Measurements from ENCODE around the gene ENTHD1.
"Not testable (repeated sequence)": the region's sequence is repeated elsewhere in the genome, so short reads cannot be mapped to it uniquely, and the experiment has no call there.

ENTHD1 gene

GRCh38 chr22:39851606-39852315 is 41.8 kb downstream of the ENTHD1 start:
- DNase-seq, result no peak

DNA sequence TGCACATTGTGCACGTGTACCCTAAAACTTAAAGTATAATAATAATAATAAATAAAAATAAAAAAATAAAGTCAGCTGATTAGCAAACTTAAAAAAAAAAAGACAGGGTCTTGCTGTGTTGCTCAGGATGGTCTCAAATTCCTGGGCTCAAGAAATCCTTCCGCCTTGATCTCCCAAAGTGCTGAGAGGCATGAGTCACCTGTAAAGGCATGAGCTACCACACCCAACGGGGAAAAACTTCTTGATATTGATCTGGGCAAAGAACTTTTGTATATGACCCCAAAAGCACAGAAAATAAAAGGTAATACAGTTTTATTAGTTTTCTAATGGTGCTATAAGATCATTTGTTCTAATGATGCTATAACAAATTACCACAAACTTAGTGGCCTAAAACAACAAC is 46.1 kb downstream of the ENTHD1 start:
- no peak for DNase-seq

DNA sequence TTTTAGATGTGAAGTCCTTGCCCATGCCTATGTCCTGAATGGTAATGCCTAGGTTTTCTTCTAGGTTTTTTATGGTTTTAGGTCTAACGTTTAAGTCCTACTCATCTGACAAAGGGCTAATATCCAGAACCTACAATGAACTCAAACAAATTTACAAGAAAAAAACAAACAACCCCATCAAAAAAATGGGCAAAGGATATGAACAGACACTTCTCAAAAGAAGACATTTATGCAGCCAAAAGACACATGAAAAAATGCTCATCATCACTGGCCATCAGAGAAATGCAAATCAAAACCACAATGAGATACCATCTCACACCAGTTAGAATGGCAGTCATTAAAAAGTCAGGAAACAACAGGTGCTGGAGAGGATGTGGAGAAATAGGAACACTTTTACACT is 47.0 kb downstream of the ENTHD1 start:
- DNase-seq, result not testable (repeated sequence)

DNA sequence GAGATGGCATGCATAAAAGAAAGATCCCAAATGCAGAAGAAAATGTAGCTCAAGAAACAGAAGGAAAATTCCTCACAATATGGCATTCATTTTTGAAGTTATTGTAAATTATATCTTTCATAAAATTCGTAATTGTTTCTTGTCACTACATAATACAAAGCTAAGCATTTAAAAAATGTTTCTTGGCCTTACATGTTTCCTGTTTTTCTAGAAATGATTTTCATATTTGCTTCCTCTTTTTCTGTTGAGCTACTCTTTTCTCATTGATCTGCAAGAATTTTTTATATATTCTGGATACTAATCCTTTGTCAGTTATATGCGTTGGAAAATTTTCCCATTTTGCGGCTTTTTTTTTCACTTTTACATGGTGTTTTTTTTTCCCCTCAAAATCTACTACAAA is 48.0 kb downstream of the ENTHD1 start:
- DNase-seq, result no peak

DNA sequence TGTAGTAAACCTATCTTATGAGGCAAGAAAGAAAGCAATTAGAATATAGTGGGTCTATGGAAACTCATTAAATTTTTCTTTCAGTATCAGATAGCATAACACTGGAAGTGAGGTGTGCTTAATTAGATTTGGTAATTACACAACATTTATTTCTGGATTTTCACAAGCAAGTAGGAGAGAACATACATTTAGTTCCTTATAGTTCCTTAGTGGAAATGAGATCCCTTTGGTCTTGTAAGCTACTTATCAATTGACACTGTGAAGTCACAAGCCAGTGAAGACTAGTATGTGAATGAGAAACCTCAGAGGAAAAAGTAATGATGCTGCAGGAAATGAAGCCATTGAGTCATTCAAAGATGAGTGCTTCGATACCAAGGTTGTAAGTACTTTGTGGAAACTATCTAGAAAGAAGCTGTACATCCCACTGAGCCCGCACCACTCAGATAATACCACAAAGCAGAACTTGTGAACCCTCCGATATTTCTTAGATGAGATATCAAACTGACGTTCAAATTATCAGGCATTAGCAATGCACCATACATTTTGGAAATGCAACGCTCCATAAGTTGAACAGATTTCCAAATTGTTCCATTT is 53.5 kb downstream of the ENTHD1 start:
- no peak for DNase-seq

DNA sequence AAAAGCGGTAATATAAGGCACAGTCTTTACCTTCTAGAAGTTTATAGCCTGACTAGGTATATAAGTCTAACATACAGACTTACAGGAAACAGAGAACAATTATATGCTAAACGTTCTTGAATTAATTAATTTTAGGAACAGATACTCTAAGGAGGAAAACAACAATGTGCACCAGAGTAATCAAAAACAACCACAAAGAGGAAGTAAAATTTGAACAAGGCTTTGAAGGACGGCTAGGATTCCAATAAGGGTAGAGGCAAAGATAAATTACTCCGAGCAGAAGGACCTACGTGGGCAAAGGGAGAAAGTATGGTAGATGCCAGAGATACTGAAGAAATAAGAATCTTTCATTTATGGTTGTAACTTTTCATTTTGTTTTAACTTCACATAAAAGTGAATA is 54.4 kb downstream of the ENTHD1 start:
- no peak for DNase-seq

- DNase-seq, result no peak
These were observed 60.0 kb downstream of the ENTHD1 start for GRCh38 chr22:39833610-39834009.

DNA sequence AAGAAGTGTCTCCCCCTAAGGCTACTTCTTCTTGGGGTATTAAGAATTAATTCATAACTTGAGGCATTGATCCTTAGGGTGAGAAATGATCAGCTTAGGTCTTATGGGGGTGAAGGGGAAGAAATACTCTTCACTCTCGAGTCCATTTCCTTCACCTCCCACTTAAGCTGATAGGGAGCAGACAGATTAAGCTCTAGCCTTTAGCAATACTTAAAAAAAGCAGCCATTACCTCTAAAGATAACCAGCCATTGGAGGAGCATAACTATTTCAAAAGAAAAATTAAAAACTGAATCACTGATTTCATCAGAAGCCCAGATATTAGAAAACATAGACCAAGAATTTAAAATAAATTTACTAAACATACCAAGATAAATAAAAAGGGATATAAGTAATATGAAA is 60.5 kb downstream of the ENTHD1 start:
- DNase-seq, result no peak

GRCh38 chr22:39832627-39833074 is 60.9 kb downstream of the ENTHD1 start:
- no peak for DNase-seq

DNA sequence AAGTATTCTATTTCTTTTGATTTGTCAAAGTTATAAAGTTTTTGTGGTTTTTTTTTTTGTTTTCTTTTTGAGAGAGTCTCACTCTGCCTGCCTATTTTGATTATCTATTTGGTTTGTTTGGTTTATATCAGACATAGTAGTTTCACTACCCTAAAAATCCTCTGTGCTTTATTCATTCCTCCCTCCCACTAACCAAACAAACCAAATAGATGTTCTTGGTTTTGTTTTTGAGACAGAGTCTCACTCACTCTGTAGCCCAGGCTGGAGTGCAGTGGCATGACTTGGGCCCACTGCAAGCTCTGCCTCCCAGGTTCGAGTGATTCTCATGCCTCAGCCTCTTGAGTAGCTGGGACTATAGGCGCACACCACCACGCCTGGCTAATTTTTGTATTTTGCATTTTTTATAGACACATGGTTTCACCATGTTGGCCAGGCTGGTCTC is 67.9 kb downstream of the ENTHD1 start:
- DNase-seq, result no peak

DNA sequence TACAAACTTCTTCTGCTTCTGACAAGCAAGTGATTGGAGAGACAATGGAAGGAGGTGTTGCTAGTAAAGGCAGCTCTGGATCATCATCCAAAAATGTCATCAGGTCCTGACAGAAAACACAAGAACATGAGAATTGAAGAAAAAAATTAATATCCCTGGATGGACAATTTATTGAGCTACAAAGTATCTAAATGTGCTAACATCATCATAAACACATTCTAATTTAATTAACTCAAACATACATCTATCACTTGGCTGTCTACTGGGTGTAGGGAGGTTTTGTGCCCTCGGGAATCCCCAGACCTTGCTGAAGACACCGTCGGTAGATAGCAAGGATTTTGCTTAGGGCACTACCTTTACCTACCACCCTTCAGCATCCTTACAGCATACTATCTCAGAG is 72.6 kb downstream of the ENTHD1 start:
- DNase-seq, result no peak

DNA sequence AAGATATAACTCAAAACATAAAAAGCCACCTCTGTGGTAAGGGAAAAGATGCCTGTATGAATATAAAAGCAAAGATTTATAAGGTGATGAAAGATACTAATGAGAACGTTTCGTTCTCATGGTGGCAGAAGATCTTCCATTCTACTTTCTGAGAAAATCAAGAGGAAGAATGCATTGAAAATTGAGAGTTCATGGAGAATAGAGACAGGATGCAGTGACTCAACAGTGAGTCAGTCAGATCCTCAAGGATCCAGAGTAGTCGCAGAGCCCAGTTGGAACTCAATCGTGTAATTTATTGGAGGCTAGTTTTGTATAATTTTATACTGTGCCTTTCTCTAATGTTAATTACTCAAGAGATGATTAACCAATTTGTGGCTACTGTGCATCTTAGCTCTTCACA is 73.3 kb downstream of the ENTHD1 start:
- no peak for DNase-seq

DNA sequence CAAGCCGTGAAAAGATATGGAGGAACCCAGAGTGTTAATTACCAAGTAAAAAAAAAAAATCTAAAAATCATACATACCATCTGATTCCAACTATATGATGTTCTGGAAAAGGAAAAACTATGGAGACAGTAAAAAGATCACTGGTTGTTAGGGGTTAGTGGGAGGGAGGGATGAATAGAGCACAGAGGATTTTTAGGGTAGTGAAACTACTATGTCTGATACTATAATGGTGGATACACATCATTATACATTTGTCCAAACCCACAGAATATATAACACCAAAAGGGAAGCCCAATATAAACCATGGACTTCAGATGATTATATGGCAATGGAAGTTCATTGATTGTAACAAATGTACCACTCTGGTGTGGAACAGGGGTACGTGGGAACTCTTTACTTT is 74.1 kb downstream of the ENTHD1 start:
- DNase-seq, result no peak

DNA sequence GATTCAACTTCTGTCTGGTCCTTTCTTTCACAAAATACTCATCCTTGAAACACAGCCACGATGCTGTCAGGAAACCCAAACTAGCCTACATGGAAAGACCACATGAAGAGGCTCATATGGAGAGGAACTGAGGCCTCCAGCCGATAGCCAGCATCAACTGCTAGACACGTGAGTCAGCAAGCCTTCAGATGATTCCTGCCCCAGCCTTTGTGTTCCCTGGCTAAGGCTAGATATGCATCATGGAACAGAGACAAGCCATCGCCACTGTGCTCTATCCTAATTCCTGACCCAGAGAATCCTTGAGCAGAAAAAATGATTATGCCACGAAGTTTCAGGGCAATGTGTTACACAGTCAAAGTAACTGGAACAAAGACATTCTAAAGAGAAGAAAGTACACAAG is 75.5 kb downstream of the ENTHD1 start:
- no peak for DNase-seq

DNA sequence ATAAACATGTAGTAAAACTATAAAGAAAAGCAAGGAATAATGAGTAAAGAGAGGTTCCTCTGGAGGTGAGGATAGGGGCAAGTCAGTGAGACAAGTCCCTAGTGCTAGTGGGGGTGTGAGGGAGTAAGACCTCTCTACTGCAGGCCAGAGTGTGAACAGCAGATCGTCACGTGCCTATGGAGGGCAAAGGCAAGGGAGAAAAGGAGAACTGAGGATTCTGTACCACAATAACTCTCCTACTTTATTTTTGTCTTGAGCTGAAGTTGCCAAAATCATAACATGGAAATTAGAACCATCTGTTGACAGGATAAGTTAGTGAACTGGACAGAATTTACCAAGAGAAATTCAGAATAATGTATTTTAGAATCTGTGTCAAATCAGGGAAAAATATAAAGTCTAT is 77.6 kb downstream of the ENTHD1 start:
- DNase-seq, result no peak

DNA sequence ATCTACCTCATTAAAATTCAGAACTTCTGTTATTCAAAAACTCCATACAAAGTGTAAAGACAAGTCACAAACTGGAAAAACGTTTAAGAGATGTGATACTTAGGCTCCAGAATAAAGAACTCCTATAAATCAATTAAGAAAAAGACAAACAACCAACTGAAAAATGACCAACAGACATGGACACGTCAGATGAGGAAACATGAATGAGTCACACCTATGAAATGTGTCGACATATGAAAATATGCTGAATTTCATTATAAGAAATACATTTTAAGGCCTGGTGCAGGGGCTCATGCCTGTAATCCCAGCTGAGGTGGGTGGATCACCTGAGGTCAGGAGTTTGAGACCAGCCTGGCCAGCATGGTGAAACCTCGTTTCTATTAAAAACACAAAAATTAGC is 78.7 kb downstream of the ENTHD1 start:
- no peak for DNase-seq

DNA sequence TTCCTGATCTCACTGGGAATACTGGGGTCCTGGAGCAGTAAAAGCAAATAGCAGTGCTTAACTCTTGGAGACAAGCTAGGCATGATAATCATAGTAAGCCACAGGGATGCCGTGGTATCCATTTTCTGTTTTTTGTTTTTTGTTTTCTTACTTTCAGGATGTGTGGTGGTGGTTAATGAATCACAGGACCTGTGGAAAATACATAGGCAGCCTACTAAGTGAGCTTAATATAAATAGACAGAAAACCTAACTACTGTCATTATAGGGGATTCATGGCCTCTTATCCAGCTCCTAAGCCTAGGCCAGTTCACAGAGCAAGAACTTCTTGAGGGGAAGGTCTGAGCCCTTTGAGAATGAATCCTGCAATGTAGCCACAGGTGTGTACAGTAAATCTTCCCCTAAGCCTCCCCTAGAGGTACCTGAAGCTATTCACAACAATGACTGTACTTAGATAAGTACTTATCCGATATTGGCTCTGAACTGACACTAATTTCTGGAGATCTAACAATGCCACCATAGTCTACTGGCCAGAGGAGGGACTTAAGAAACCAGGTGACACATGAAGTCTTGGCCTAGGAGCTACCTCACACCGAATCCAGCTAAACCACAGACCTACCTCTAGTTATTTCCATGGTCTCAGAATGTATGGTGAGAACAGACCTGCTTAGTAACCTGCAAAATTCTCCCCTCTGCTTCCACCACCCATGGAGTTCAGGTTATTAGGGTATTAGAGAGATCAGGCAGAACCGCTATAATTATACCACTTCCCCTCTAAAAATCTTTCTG is 83.6 kb downstream of the ENTHD1 start:
- no peak for DNase-seq

GRCh38 chr22:39808081-39808480 is 85.5 kb downstream of the ENTHD1 start:
- DNase-seq, result no peak

DNA sequence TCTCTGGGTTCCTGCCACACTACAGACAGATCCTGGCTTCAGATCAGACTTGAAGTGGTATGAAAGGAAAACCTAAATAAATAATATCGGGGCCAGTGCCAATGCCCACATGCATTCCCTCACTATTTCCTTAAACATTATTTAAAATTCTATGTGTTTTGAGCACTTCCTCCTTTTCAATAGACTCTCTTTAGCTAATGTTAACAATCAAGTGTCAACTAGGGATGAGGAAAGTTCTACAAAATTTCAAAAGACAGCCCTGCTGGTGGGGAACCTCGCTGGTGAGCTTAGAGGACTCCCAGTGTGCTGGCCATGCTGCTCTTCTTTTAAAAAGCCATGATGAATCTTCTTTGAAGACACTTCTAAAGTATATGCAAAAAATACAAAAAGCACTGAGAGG is 87.5 kb downstream of the ENTHD1 start:
- DNase-seq, result no peak

DNA sequence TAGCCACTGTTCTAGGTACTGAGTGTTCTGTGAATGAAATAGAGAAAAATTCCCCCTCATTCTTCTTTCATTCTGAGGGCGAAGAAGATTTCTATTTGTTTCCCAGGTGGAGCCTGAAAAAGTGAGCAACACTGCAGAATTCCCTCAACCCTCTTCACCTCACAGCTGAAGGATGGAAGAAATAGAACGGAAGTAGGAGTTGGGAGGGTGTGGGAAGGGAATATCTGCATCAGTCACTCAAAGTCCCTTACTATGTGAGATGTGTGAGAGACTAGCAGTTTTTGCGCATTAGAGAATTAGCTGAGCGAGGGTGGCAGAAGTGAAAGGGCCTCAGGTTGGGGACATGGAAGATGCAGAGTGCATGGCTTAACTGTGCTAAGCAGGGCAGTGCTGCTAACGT is 88.4 kb downstream of the ENTHD1 start:
- DNase-seq, result no peak

- no peak for DNase-seq
These were observed 90.9 kb downstream of the ENTHD1 start for GRCh38 chr22:39802682-39803081.

GRCh38 chr22:39800790-39801520 is 92.6 kb downstream of the ENTHD1 start:
- no peak for DNase-seq
